ENCODE measurements around the gene CCDC150.

DNA sequence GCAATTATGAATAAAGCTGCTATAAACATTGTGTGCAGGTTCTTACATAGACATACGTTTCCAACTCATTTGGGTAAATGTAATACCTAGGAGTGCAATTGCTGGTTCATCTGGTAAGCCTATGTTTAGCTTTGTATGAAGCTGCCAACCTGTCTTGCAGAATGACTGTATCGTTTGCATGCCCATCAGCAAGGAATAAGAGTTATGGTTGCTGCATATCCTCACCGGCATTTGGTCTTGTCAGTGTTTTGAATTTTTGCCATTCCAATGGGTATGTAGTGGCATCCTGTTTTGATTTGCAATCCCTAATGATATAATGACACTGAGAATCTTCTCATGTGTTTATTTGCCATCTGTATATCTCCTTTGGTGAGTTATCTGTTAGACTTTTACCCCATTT is 20.7 kb downstream of the CCDC150 start:
- TF ChIP-seq, protein P1, sequence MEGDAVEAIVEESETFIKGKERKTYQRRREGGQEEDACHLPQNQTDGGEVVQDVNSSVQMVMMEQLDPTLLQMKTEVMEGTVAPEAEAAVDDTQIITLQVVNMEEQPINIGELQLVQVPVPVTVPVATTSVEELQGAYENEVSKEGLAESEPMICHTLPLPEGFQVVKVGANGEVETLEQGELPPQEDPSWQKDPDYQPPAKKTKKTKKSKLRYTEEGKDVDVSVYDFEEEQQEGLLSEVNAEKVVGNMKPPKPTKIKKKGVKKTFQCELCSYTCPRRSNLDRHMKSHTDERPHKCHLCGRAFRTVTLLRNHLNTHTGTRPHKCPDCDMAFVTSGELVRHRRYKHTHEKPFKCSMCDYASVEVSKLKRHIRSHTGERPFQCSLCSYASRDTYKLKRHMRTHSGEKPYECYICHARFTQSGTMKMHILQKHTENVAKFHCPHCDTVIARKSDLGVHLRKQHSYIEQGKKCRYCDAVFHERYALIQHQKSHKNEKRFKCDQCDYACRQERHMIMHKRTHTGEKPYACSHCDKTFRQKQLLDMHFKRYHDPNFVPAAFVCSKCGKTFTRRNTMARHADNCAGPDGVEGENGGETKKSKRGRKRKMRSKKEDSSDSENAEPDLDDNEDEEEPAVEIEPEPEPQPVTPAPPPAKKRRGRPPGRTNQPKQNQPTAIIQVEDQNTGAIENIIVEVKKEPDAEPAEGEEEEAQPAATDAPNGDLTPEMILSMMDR (conservative IDR thresholded peaks at IDR 0.05; ENCODE audit: low read depth, low read length), result no peak
- no peak for TF ChIP-seq EZH2 (IDR thresholded peaks at IDR 0.05; ENCODE audit: low read length, unreplicated experiment)
